NB4 (cell line): Measurements from ENCODE around the gene GM2A.
"Not testable (repeated sequence)": the region's sequence is repeated elsewhere in the genome, so short reads cannot be mapped to it uniquely, and the experiment has no call there.

Source experiments
- DNase-seq: peaks from one replicate; pipeline ENCODE4 v3.0.0; 2010; ENCODE audit warnings: low read depth
- H3K4me3 ChIP-seq: one replicate; pipeline ENCODE4 v1.5.1; 2011; ENCODE audit warnings: mild to moderate bottlenecking, low read depth, low read length, moderate library complexity
- MAX ChIP-seq: IDR thresholded peaks from 2 replicates; pipeline ENCODE4 v1.6.1; 2011; ENCODE audit warnings: low read depth, low read length
- MYC ChIP-seq: IDR thresholded peaks from 2 replicates; pipeline ENCODE4 v1.6.1; 2011; ENCODE audit warnings: low read depth, low read length
- POLR2A ChIP-seq: IDR thresholded peaks from 2 replicates; pipeline ENCODE4 v1.6.1; 2011; ENCODE audit warnings: mild to moderate bottlenecking; ENCODE audit not compliant: insufficient read length; ENCODE audit errors: extremely low read depth
- TF ChIP-seq, protein P1 (sequence below): IDR thresholded peaks from one replicate; pipeline ENCODE4 v1.5.1; 2012; ENCODE audit warnings: low read depth, low read length

Gene GM2A

GRCh38 chr5:151233616-151234085 lies 19.3 kb upstream of the GM2A start:
- DNase-seq = no peak
- no peak for TF ChIP-seq MYC
- TF ChIP-seq POLR2A = no peak
- TF ChIP-seq, protein P1, sequence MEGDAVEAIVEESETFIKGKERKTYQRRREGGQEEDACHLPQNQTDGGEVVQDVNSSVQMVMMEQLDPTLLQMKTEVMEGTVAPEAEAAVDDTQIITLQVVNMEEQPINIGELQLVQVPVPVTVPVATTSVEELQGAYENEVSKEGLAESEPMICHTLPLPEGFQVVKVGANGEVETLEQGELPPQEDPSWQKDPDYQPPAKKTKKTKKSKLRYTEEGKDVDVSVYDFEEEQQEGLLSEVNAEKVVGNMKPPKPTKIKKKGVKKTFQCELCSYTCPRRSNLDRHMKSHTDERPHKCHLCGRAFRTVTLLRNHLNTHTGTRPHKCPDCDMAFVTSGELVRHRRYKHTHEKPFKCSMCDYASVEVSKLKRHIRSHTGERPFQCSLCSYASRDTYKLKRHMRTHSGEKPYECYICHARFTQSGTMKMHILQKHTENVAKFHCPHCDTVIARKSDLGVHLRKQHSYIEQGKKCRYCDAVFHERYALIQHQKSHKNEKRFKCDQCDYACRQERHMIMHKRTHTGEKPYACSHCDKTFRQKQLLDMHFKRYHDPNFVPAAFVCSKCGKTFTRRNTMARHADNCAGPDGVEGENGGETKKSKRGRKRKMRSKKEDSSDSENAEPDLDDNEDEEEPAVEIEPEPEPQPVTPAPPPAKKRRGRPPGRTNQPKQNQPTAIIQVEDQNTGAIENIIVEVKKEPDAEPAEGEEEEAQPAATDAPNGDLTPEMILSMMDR = no peak
- TF ChIP-seq MAX = no peak
- no peak overlapping the region for H3K4me3 ChIP-seq

GRCh38 chr5:151234476-151235238 lies 18.3 kb upstream of the GM2A start:
- peak; percentile 76 for DNase-seq
- TF ChIP-seq MYC = no peak
- no peak overlapping the region for H3K4me3 ChIP-seq

GRCh38 chr5:151235239-151235571 lies 17.8 kb upstream of the GM2A start:
- not testable (repeated sequence) for DNase-seq, H3K4me3 ChIP-seq

GRCh38 chr5:151236888-151237287 lies 16.1 kb upstream of the GM2A start:
- no peak for TF ChIP-seq POLR2A
- no peak for TF ChIP-seq MYC
- TF ChIP-seq, protein P1 = no peak
- no peak for TF ChIP-seq MAX
- no peak for DNase-seq
- H3K4me3 ChIP-seq = no peak overlapping the region

GRCh38 chr5:151237685-151238084 lies 15.3 kb upstream of the GM2A start:
- no peak overlapping the region for H3K4me3 ChIP-seq
- TF ChIP-seq MAX (no peak), MYC (no peak), POLR2A (no peak)
- TF ChIP-seq, protein P1 = no peak
- no peak for DNase-seq

- H3K4me3 ChIP-seq = no peak overlapping the region
- peak; percentile 47 for DNase-seq
- TF ChIP-seq, protein P1 = no peak
- TF ChIP-seq MAX (no peak), POLR2A (no peak), MYC (no peak)
Observed at GRCh38 chr5:151238303-151238741, 14.7 kb upstream of the GM2A start.
